Neural cell (in vitro differentiated cells): Measurements from ENCODE around the gene PHYHIPL. TPM values are rescaled to one million over a fixed set of nuclear protein-coding genes. Genes with fewer than 3 reads are reported as not detected.

ENCODE experiments used
- H2AFZ ChIP-seq: fragments of 200-600, 300-800 bp; sonication (generic), shearing (Covaris generic); 2 replicates; pipeline ENCODE4 v1.6.0; 2014; ENCODE audit warnings: low read depth, mild to moderate bottlenecking, antibody characterized with exemption, low read length, moderate library complexity
- H3F3A ChIP-seq: fragments of 200-600 bp; shearing (Covaris generic); 2 replicates; pipeline ENCODE4 v1.6.1; 2016; ENCODE audit warnings: mild to moderate bottlenecking, moderate library complexity, mixed read lengths, antibody characterized with exemption, low read length; ENCODE audit not compliant: insufficient read depth, poor library complexity, severe bottlenecking
- H3K27ac ChIP-seq: fragments of 200-600, 300-800 bp; sonication (generic), shearing (Covaris generic); 2 replicates; pipeline ENCODE4 v1.5.1; 2014; ENCODE audit warnings: mild to moderate bottlenecking, low read length, moderate library complexity
- H3K27me3 ChIP-seq: fragments of 300-800, 200-600 bp; sonication (generic), shearing (Covaris generic); 2 replicates; pipeline ENCODE4 v1.6.0; 2014; ENCODE audit warnings: mild to moderate bottlenecking, low read depth, low read length, moderate library complexity; ENCODE audit not compliant: insufficient read depth
- H3K36me3 ChIP-seq: fragments of 300-800, 200-600 bp; sonication (generic), shearing (Covaris generic); 2 replicates; pipeline ENCODE4 v1.5.1; 2014; ENCODE audit warnings: mild to moderate bottlenecking, antibody characterized with exemption, low read length, moderate library complexity; ENCODE audit not compliant: insufficient read depth
- H3K4me2 ChIP-seq: fragments of 300-800, 200-600 bp; sonication (generic), shearing (Covaris generic); 2 replicates; pipeline ENCODE4 v1.6.0; 2014; ENCODE audit warnings: mild to moderate bottlenecking, low read length
- H3K4me3 ChIP-seq: fragments of 300-800, 200-600 bp; sonication (generic), shearing (Covaris generic); 2 replicates; pipeline ENCODE4 v1.5.1; 2014; ENCODE audit warnings: mild to moderate bottlenecking, low read length, moderate library complexity
- H3K79me2 ChIP-seq: fragments of 200-600 bp; shearing (Covaris generic); replicated peaks from 2 replicates; pipeline ENCODE4 v1.6.0; 2014; ENCODE audit warnings: mild to moderate bottlenecking, low read length, moderate library complexity; ENCODE audit not compliant: insufficient read depth
- H3K9ac ChIP-seq: fragments of 300-800, 200-600 bp; sonication (generic), shearing (Covaris generic); 2 replicates; pipeline ENCODE4 v1.6.1; 2016; ENCODE audit warnings: mild to moderate bottlenecking, low read length, mixed read lengths
- H3K9me2 ChIP-seq: fragments of 200-600 bp; shearing (Covaris generic); 2 replicates; pipeline ENCODE4 v1.6.1; 2016; ENCODE audit warnings: mild to moderate bottlenecking, low read length, mixed read lengths; ENCODE audit not compliant: insufficient read depth
- H3K9me3 ChIP-seq: fragments of 200-600, 300-800 bp; sonication (generic), shearing (Covaris generic); 2 replicates; pipeline ENCODE4 v1.6.1; 2016; ENCODE audit warnings: mild to moderate bottlenecking, mixed run types, low read length, moderate library complexity, mixed read lengths
- H4K20me1 ChIP-seq: fragments of 200-600 bp; shearing (Covaris generic); 2 replicates; pipeline ENCODE4 v1.6.1; 2016; ENCODE audit warnings: mild to moderate bottlenecking, mixed run types; ENCODE audit not compliant: insufficient read depth
- CTCF ChIP-seq: fragments of 450-650 bp; IDR thresholded peaks from 2 replicates; pipeline ENCODE4 v1.5.1; 2014; ENCODE audit warnings: antibody characterized with exemption, mild to moderate bottlenecking, moderate library complexity; ENCODE audit not compliant: poor library complexity, severe bottlenecking
- EP300 ChIP-seq: fragments of 450-650 bp; conservative IDR thresholded peaks from 2 replicates; pipeline ENCODE4 v1.6.1; 2014; ENCODE audit warnings: antibody characterized with exemption, mild to moderate bottlenecking, moderate library complexity; ENCODE audit not compliant: poor library complexity, severe bottlenecking
- EZH2 ChIP-seq: fragments of 200-600, 300-800 bp; shearing (Covaris generic), sonication (generic); IDR thresholded peaks from 2 replicates; pipeline ENCODE4 v1.6.1; 2014; ENCODE audit warnings: antibody characterized with exemption, low read length, borderline replicate concordance, mild to moderate bottlenecking; ENCODE audit not compliant: insufficient read depth, poor library complexity, severe bottlenecking
- MXI1 ChIP-seq: fragments of 450-650 bp; conservative IDR thresholded peaks from 2 replicates; pipeline ENCODE4 v1.6.1; 2014; ENCODE audit warnings: antibody characterized with exemption, mild to moderate bottlenecking; ENCODE audit not compliant: poor library complexity, severe bottlenecking
- POLR2AphosphoS5 ChIP-seq: IDR thresholded peaks from 2 replicates; pipeline ENCODE4 v1.6.1; 2012
- RAD21 ChIP-seq: fragments of 450-650 bp; conservative IDR thresholded peaks from 2 replicates; pipeline ENCODE4 v1.6.1; 2014; ENCODE audit warnings: antibody characterized with exemption, mild to moderate bottlenecking, moderate library complexity
- REST ChIP-seq: IDR thresholded peaks from 2 replicates; pipeline ENCODE4 v1.6.1; 2012; ENCODE audit warnings: borderline replicate concordance
- SMC3 ChIP-seq: fragments of 450-650 bp; conservative IDR thresholded peaks from 2 replicates; pipeline ENCODE4 v1.6.1; 2014; ENCODE audit warnings: antibody characterized with exemption, mild to moderate bottlenecking, moderate library complexity; ENCODE audit not compliant: poor library complexity
- TAF1 ChIP-seq: IDR thresholded peaks from 2 replicates; pipeline ENCODE4 v1.6.1; 2012; ENCODE audit warnings: low read depth
- polyA plus RNA-seq: library from polyadenylated mRNA; depleted of rRNA; stranded (reverse); fragments of >200 nt; gene quantifications from 2 replicates; pipeline ENCODE4 v1.2.3, GENCODE V29; 2014

PHYHIPL gene
- polyA plus RNA-seq, 1 donor from 2014 or later = 33.9 TPM

- TF ChIP-seq EP300 (no peak), POLR2AphosphoS5 (no peak), MXI1 (no peak), RAD21 (no peak), TAF1 (no peak), CTCF (no peak), SMC3 (no peak), REST (no peak), EZH2 (no peak)
- H3K9me2 ChIP-seq = no peaks in the 10 kb centered on the region
- H3F3A ChIP-seq = no peaks in the 10 kb centered on the region
- H3K9ac ChIP-seq = no peak overlapping the region
- H3K9me3 ChIP-seq = no peaks in the 10 kb centered on the region
- H3K4me3 ChIP-seq = no peak overlapping the region
- no peaks in the 10 kb centered on the region for H3K27me3 ChIP-seq
- no peaks in the 10 kb centered on the region for H3K79me2 ChIP-seq
- H4K20me1 ChIP-seq = no peaks in the 10 kb centered on the region
- H3K36me3 ChIP-seq = no peaks in the 10 kb centered on the region
- H2AFZ ChIP-seq = no peak overlapping the region
- H3K4me2 ChIP-seq = no peak overlapping the region
- no peak overlapping the region for H3K27ac ChIP-seq
Observed at GRCh38 chr10:59127991-59128390, 48.5 kb upstream of the PHYHIPL start.

- no peaks in the 10 kb centered on the region for H3K9me3 ChIP-seq
- H4K20me1 ChIP-seq = no peaks in the 10 kb centered on the region
- no peaks in the 10 kb centered on the region for H3K9me2 ChIP-seq
- no peaks in the 10 kb centered on the region for H3K36me3 ChIP-seq
- H3K9ac ChIP-seq = no peak overlapping the region
- TF ChIP-seq EP300 (no peak), SMC3 (no peak), TAF1 (no peak), MXI1 (no peak), CTCF (no peak), RAD21 (no peak), POLR2AphosphoS5 (no peak), EZH2 (no peak), REST (no peak)
- no peak overlapping the region for H2AFZ ChIP-seq
- no peak overlapping the region for H3K27ac ChIP-seq
- H3K27me3 ChIP-seq = no peaks in the 10 kb centered on the region
- no peak overlapping the region for H3K4me3 ChIP-seq
- no peaks in the 10 kb centered on the region for H3F3A ChIP-seq
- no peaks in the 10 kb centered on the region for H3K79me2 ChIP-seq
- no peak overlapping the region for H3K4me2 ChIP-seq
Observed at GRCh38 chr10:59129867-59130266, 46.6 kb upstream of the PHYHIPL start.
